ENCODE data around the gene NFATC2IP. TPM values are rescaled to one million over a fixed set of nuclear protein-coding genes. Genes with fewer than 3 reads are reported as not detected.

NFATC2IP gene
- 48.6 to 58.2 TPM (median 48.7 TPM) in 3 replicates for total RNA-seq

- Mint-ChIP-seq H3K4me1 (peaks cover 17% of the 10 kb centered on the region), H3K27me3 (ENCODE audit: low read depth) (peaks cover 4% of the 10 kb centered on the region), H3K4me3 (peak within 1 kb of the TSS; percentile 92), H3K36me3 (peaks cover 5% of the 10 kb centered on the region), H3K9me3 (no peaks in the 10 kb centered on the region), H3K27ac (peak within 1 kb of the TSS; percentile 91)
- DNase-seq (ENCODE audit: low spot score in 2 of 2, unreplicated experiment in 2 of 2) = peak; percentile 99 to 100
- no peak for TF ChIP-seq CTCF (IDR thresholded peaks at IDR 0.05; ENCODE audit: unreplicated experiment)
Measured at GRCh38 chr16:28950648-28951409, at the start of gene NFATC2IP. NFATC2IP (plus strand) TSS chr16:28950937; CDS start chr16:28951012, 75 bp downstream.

GRCh38 chr16:28901862-28902261, 48.9 kb upstream of the NFATC2IP start:
- no peaks in the 10 kb centered on the region for H3K4me1 Mint-ChIP-seq
- no peak for TF ChIP-seq CTCF (IDR thresholded peaks at IDR 0.05; ENCODE audit: unreplicated experiment)
- no peak overlapping the region for H3K4me3 Mint-ChIP-seq
- no peak overlapping the region for H3K27ac Mint-ChIP-seq
- H3K27me3 Mint-ChIP-seq (ENCODE audit: low read depth) = no peaks in the 10 kb centered on the region
- H3K36me3 Mint-ChIP-seq = no peaks in the 10 kb centered on the region
- no peaks in the 10 kb centered on the region for H3K9me3 Mint-ChIP-seq
- no peak for DNase-seq (ENCODE audit: low spot score in 2 of 2, unreplicated experiment in 2 of 2)

GRCh38 chr16:28902909-28903308, 47.8 kb upstream of the NFATC2IP start:
- no peaks in the 10 kb centered on the region for H3K27me3 Mint-ChIP-seq (ENCODE audit: low read depth)
- no peaks in the 10 kb centered on the region for H3K4me1 Mint-ChIP-seq
- no peak for TF ChIP-seq CTCF (IDR thresholded peaks at IDR 0.05; ENCODE audit: unreplicated experiment)
- no peak overlapping the region for H3K4me3 Mint-ChIP-seq
- no peak overlapping the region for H3K27ac Mint-ChIP-seq
- H3K9me3 Mint-ChIP-seq = no peaks in the 10 kb centered on the region
- DNase-seq (ENCODE audit: low spot score in 2 of 2, unreplicated experiment in 2 of 2) = no peak
- H3K36me3 Mint-ChIP-seq = no peaks in the 10 kb centered on the region

- no peak overlapping the region for H3K27ac Mint-ChIP-seq
- no peak overlapping the region for H3K4me3 Mint-ChIP-seq
- no peak for TF ChIP-seq CTCF (IDR thresholded peaks at IDR 0.05; ENCODE audit: unreplicated experiment)
- no peak for DNase-seq (ENCODE audit: low spot score in 2 of 2, unreplicated experiment in 2 of 2)
- no peaks in the 10 kb centered on the region for H3K9me3 Mint-ChIP-seq
- no peaks in the 10 kb centered on the region for H3K36me3 Mint-ChIP-seq
- H3K4me1 Mint-ChIP-seq = no peaks in the 10 kb centered on the region
- no peaks in the 10 kb centered on the region for H3K27me3 Mint-ChIP-seq (ENCODE audit: low read depth)
Measured at GRCh38 chr16:28903344-28904042, 47.2 kb upstream of the NFATC2IP start.

- Mint-ChIP-seq H3K4me3 (no peak overlapping the region), H3K27ac (no peak overlapping the region), H3K27me3 (ENCODE audit: low read depth) (no peaks in the 10 kb centered on the region), H3K36me3 (no peaks in the 10 kb centered on the region), H3K4me1 (no peaks in the 10 kb centered on the region), H3K9me3 (no peaks in the 10 kb centered on the region)
- TF ChIP-seq CTCF (IDR thresholded peaks at IDR 0.05; ENCODE audit: unreplicated experiment) = no peak
- no peak for DNase-seq (ENCODE audit: low spot score in 2 of 2, unreplicated experiment in 2 of 2)
Measured at GRCh38 chr16:28904363-28904762, 46.4 kb upstream of the NFATC2IP start.
